GM19397 (cell line): ENCODE measurements around the gene SPART.
A peak's percentile ranks its signal among the peaks of the same experiment; 100 is the strongest.

Experiments
- ATAC-seq: cut with Tn5 transposase; IDR thresholded peaks from one replicate; pipeline ENCODE4 v1.9.1; 2021; ENCODE audit warnings: mild to moderate bottlenecking, moderate library complexity; ENCODE audit not compliant: unreplicated experiment

Gene SPART

GRCh38 chr13:36346222-36347083 lies at the start of gene SPART:
Gene SPART, minus strand, starts transcription at chr13:36346394. Its CDS starts 10,564 bp downstream, at chr13:36335830.
- peak; percentile 93 for ATAC-seq

- ATAC-seq: no peak
These were observed 49.1 kb upstream of the SPART start for GRCh38 chr13:36395280-36395679.

GRCh38 chr13:36385489-36385888 lies 39.3 kb upstream of the SPART start:
- ATAC-seq: no peak

GRCh38 chr13:36382030-36382429 lies 35.8 kb upstream of the SPART start:
- no peak for ATAC-seq

- ATAC-seq: no peak
These were observed 31.8 kb upstream of the SPART start for GRCh38 chr13:36377826-36378468.

GRCh38 chr13:36374063-36374462 lies 27.9 kb upstream of the SPART start:
- no peak for ATAC-seq

- ATAC-seq: no peak
These were observed 25.0 kb upstream of the SPART start for GRCh38 chr13:36371185-36371584.

- ATAC-seq: no peak
These were observed 23.9 kb upstream of the SPART start for GRCh38 chr13:36370108-36370429.

- ATAC-seq: no peak
These were observed 23.3 kb upstream of the SPART start for GRCh38 chr13:36369268-36370107.

- no peak for ATAC-seq
These were observed 19.8 kb upstream of the SPART start for GRCh38 chr13:36366031-36366430.

GRCh38 chr13:36363366-36363863 lies 17.2 kb upstream of the SPART start:
- no peak for ATAC-seq

- no peak for ATAC-seq
These were observed 16.7 kb upstream of the SPART start for GRCh38 chr13:36362914-36363313.

GRCh38 chr13:36362251-36362650 lies 16.1 kb upstream of the SPART start:
- no peak for ATAC-seq

GRCh38 chr13:36360903-36361302 lies 14.7 kb upstream of the SPART start:
- ATAC-seq: no peak

GRCh38 chr13:36359301-36359950 lies 13.2 kb upstream of the SPART start:
- no peak for ATAC-seq

GRCh38 chr13:36358175-36358718 lies 12.1 kb upstream of the SPART start:
- no peak for ATAC-seq

- ATAC-seq: no peak
These were observed 11.5 kb upstream of the SPART start for GRCh38 chr13:36357692-36358091.

GRCh38 chr13:36357231-36357630 lies 11.0 kb upstream of the SPART start:
- ATAC-seq: no peak

- no peak for ATAC-seq
These were observed 9.9 kb upstream of the SPART start for GRCh38 chr13:36356058-36356457.

- no peak for ATAC-seq
These were observed 9.4 kb upstream of the SPART start for GRCh38 chr13:36355632-36356031.
